Stimulated activated naive B cell treated with anti-CD40 and anti-IgM and Interleukin-4, amounts not matched to agents 10 μg/mL and 1 μg/mL and 100 μg/mL, for 72 hours (primary cell): ENCODE data around the gene SLC47A2.

ENCODE experiments used
- ATAC-seq, 2 donors: fragments of 150-1000 bp; cut with Tn5 transposase; replicated peaks; 2 replicates each; pipeline ENCODE4 v1.10.0; 2021; ENCODE audit warnings: moderate library complexity in 1 of 2
- DNase-seq: peaks from one replicate; pipeline ENCODE4 v3.0.0; 2021
- H3K27ac Mint-ChIP-seq: one replicate; pipeline ENCODE4 v1.8.0; 2022; ENCODE audit warnings: mild to moderate bottlenecking, mixed read lengths
- H3K27me3 Mint-ChIP-seq, 2 donors: one replicate each; pipeline ENCODE4 v1.8.0; 2022; ENCODE audit warnings: mixed read lengths in 2 of 2
- H3K36me3 Mint-ChIP-seq, 2 donors: one replicate each; pipeline ENCODE4 v1.8.0; 2022; ENCODE audit warnings: mixed read lengths in 2 of 2, mild to moderate bottlenecking in 1 of 2
- H3K4me1 Mint-ChIP-seq, 2 donors: one replicate each; pipeline ENCODE4 v1.8.0; 2022; ENCODE audit warnings: mixed read lengths in 2 of 2, mild to moderate bottlenecking in 1 of 2
- H3K4me3 Mint-ChIP-seq, 2 donors: one replicate each; pipeline ENCODE4 v1.8.0; 2022; ENCODE audit warnings: mild to moderate bottlenecking in 2 of 2, mixed read lengths in 2 of 2, moderate library complexity in 1 of 2
- H3K9me3 Mint-ChIP-seq, 2 donors: one replicate each; pipeline ENCODE4 v1.8.0; 2022; ENCODE audit warnings: mixed read lengths in 2 of 2, mild to moderate bottlenecking in 1 of 2

The SLC47A2 gene

DNA sequence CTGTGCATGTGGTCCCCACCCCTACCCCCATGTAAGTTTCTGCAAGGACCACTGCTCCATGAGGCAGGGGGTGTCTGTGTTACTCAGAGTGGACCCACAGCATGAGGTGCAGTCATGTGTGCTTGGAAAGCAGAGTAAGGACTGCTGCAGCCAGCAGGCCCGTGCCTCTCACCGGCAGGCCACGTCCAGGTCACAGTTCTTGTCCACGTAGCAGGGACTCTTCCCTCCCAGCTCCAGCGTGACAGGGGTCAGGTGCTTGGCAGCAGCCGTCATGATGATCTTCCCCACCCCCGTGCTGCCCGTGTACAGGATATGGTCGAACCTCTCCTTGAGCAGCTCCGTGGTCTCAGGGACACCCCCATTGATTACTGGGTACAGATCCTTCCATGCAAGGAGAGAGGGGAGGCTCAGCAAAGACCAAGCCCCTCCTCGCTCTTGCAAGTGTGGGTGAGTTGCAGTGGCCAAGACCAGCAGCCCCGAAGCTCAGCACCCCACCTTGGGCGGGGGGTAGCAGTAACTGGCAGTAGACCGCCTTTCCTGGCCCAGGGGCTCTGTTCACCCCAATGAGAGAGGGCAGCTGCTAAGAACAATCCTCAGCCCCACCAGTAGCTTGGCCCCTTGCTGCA is 25.6 kb upstream of the SLC47A2 start:
- H3K9me3 Mint-ChIP-seq, result no peaks in the 10 kb centered on the region
- H3K27ac Mint-ChIP-seq, result no peak overlapping the region
- no peaks in the 10 kb centered on the region for H3K36me3 Mint-ChIP-seq
- no peak for ATAC-seq
- H3K27me3 Mint-ChIP-seq, result peaks cover 3 to 34% of the 10 kb centered on the region in 2 donors
- no peak for DNase-seq
- no peak overlapping the region for H3K4me3 Mint-ChIP-seq
- H3K4me1 Mint-ChIP-seq, result peaks cover 6 to 16% of the 10 kb centered on the region in 2 donors

DNA sequence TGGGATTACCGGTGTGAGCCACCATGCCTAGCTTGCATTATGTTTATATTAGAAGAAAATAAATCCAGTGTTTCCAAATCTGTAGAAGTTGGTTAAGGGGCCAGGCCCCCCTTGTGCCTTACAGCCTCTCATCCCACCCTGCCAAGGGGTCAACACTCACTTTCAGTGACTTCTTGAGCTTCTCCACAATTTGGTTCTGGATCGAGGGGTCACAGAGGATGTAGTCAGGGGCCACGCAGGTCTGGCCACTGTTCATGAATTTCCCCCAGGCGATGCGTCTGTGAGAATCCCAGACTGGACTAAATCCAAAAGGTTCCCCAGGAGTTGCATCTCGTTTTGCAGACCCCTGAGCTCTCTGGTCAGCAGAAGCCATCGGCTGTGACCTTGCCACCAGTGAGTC is 24.5 kb upstream of the SLC47A2 start:
- H3K4me3 Mint-ChIP-seq, result no peak overlapping the region
- H3K36me3 Mint-ChIP-seq, result no peaks in the 10 kb centered on the region
- no peak for DNase-seq
- ATAC-seq, result no peak
- no peaks in the 10 kb centered on the region for H3K9me3 Mint-ChIP-seq
- H3K27ac Mint-ChIP-seq, result no peak overlapping the region
- peaks cover 6 to 16% of the 10 kb centered on the region in 2 donors for H3K4me1 Mint-ChIP-seq
- peaks cover 3 to 38% of the 10 kb centered on the region in 2 donors for H3K27me3 Mint-ChIP-seq

DNA sequence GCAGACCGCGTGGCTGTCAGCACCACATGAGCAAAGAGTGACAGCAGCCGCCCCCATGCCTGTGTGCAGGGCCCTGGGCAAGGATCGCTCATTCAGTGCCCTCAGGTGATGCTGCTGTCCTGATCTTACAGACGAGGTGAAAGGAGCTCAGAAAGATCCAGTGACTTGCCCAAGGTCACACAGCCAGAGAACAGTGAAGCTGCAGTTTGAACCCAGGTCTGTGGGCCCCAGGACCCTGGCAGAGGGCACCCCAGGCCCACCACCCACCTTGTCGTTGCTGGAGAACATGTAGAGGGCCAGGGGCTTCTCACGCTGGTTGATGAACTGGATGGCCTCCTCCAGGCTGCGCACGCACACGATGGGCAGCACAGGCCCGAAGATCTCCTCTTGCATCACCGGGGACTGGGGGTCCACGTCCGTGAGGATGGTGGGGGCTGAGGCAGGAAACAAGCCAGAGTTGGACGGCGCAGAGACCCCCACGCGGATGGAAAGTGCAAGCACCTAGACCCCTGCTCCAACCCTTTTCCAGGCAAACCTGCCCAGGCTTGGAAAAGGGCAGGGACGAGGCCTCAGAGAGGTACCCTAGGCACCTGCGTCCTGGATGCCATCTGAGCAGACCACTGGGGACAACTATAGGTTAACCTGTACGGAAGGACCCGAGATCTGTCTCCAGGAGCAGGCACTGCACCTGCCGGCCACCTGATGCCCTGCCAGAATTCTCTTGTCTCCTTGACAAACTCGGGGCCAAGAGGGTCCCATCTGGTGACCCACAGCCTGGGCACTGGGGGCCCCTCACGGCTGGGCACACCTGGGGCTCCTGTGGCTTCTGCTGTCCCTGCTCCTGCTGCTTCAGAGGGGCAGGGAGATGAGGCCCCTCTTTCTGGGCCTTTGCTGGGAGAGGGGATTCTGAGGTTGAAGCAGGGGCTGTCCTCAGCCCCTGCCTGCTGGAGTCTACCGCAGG is 23.1 kb upstream of the SLC47A2 start:
- no peak for DNase-seq
- H3K4me3 Mint-ChIP-seq, result no peak overlapping the region
- ATAC-seq, result no peak
- H3K27ac Mint-ChIP-seq, result no peak overlapping the region
- no peaks in the 10 kb centered on the region for H3K36me3 Mint-ChIP-seq
- H3K9me3 Mint-ChIP-seq, result no peaks in the 10 kb centered on the region
- peaks cover 3 to 33% of the 10 kb centered on the region in 2 donors for H3K27me3 Mint-ChIP-seq
- H3K4me1 Mint-ChIP-seq, result peaks cover 2 to 7% of the 10 kb centered on the region in 2 donors

DNA sequence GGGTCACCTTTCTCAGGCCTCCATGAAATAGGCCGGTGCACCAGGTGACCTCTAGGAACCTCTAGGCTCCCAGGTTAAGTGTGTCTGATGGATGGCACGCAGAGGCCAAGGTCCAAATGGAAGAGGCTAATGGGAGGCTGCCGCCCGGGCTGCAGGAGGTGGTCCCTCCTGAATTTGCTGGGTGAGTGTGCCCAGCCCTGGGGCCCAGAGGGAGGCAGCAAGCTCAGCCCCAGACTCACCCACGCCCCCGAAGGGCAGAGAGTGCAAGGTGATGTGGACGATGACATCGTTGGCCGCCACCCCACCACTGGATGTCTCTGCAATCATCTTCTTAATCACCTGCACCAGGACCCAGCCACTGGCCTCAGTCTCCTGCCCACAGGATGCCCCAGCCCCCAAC is 22.4 kb upstream of the SLC47A2 start:
- no peak for ATAC-seq
- Mint-ChIP-seq H3K4me3 (no peak overlapping the region), H3K36me3 (no peaks in the 10 kb centered on the region), H3K4me1 (no peaks in the 10 kb centered on the region), H3K9me3 (no peaks in the 10 kb centered on the region), H3K27me3 (peaks cover 0 to 25% of the 10 kb centered on the region in 2 donors), H3K27ac (no peak overlapping the region)
- DNase-seq, result no peak

DNA sequence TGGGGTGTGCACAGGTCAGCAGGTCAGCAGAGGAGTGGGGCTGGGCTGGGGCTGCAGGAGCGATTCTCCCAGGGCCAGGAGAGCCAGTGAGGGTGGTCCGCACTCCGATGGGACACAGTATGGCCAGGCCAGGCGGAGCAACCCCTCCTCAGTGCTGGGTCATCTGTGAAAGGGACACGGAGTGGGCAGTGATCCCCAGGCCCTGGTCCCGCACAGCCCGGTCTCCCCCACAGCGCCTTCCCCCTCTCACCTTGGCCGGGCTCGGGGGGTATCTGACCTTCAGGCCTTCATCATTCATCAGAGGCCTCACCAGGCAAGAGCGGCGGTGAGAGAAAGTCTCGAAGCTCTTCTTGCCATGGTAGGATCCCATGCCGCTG is 21.7 kb upstream of the SLC47A2 start:
- no peaks in the 10 kb centered on the region for H3K36me3 Mint-ChIP-seq
- peaks cover 0 to 18% of the 10 kb centered on the region in 2 donors for H3K27me3 Mint-ChIP-seq
- no peak for ATAC-seq
- H3K4me1 Mint-ChIP-seq, result no peaks in the 10 kb centered on the region
- no peaks in the 10 kb centered on the region for H3K9me3 Mint-ChIP-seq
- H3K4me3 Mint-ChIP-seq, result no peak overlapping the region
- no peak overlapping the region for H3K27ac Mint-ChIP-seq
- DNase-seq, result no peak

DNA sequence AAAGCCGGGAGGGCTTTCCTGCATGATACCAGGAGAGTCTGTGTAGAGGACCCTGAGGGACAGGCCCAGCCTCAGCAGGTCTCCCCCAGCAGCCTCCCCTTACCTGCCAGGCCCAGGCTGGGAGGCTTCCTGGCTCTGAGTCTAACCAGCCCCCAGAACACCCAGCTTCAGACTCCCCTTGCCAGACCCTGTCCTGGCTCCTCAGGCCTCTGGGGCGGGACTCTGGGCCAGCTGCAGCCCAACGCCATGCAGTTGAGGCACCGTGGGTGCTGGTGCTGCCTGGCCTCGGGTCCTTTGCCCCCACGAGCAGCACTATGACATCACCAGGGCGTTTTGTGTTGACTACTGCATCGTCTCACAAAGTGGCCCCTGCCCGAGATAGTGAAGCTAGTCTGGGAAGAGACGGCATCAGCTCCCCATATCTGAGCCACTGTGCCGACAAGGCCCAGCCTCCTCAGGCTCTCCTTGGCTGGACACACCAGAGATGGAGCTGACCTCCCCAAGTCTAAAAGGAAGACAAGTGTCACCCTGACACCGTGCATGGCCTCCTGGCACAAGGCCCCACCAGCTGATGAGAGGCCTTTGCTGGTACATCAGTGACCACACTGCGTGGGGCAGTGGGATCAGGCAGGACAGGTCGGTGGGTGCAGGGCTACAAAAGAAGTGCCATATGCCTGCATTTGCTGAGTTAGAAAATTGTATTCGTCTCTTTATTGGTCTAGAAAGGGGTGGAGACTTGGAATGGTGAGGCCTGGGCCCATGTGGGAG is 21.1 kb upstream of the SLC47A2 start:
- ATAC-seq (peak in 1 of 2 donors; percentile 7), DNase-seq (no peak)
- Mint-ChIP-seq H3K4me3 (no peak overlapping the region), H3K9me3 (no peaks in the 10 kb centered on the region), H3K36me3 (no peaks in the 10 kb centered on the region), H3K4me1 (no peaks in the 10 kb centered on the region), H3K27ac (no peak overlapping the region), H3K27me3 (peaks cover 0 to 18% of the 10 kb centered on the region in 2 donors)

DNA sequence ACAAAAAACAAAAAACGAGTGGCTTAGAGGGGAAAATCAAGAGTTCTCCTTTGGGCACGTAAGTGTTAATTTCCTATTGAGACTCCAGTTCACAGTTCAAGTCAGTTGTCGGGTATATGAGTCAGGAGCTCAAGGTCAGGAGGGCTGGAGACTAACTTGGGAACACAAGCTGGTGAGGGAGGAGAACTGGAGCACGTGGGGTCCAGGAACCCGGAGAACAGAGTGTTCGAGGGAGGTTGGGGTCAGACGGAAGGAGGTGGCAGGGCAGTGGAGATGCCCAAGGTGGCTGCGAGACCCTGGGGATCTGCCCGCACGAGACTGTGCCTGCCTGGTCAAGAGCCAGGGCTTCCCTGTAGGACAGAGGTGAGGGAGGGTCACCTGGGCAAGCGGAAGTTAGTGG is 19.7 kb upstream of the SLC47A2 start:
- Mint-ChIP-seq H3K27me3 (peaks cover 3 to 17% of the 10 kb centered on the region in 2 donors), H3K4me1 (no peaks in the 10 kb centered on the region), H3K36me3 (no peaks in the 10 kb centered on the region), H3K27ac (no peak overlapping the region), H3K9me3 (no peaks in the 10 kb centered on the region), H3K4me3 (no peak overlapping the region)
- no peak for ATAC-seq
- no peak for DNase-seq

DNA sequence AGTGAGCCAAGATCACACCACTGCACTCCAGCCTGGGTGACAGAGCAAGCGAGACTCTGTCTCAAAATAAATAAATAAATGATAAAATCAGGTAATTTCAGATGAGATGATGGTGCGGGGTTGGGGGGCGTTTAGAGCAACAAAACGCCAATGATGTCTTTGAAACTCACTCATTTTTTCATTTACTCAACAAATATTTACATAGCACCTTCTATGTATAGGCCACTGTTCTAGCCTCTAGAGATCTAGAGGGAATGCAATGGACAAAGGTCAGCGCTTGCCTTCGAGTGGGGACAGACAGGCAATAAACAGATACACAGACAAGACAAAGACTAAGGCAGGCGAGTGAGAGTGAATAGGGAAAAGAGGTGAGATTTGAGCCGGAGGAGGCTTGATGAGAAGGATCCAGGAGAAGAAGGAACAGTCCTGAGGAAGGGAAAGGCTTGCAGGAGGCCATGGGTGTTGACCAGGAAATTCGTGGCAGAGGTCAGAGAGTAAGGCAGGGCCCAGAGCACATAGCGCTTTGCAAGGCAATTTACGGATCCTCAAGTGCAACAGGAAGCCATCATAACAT is 17.7 kb upstream of the SLC47A2 start:
- no peak overlapping the region for H3K4me3 Mint-ChIP-seq
- ATAC-seq (no peak), DNase-seq (no peak)
- peaks cover 3 to 28% of the 10 kb centered on the region in 2 donors for H3K27me3 Mint-ChIP-seq
- H3K27ac Mint-ChIP-seq, result no peak overlapping the region
- H3K36me3 Mint-ChIP-seq, result no peaks in the 10 kb centered on the region
- H3K4me1 Mint-ChIP-seq, result no peaks in the 10 kb centered on the region
- H3K9me3 Mint-ChIP-seq, result no peaks in the 10 kb centered on the region

DNA sequence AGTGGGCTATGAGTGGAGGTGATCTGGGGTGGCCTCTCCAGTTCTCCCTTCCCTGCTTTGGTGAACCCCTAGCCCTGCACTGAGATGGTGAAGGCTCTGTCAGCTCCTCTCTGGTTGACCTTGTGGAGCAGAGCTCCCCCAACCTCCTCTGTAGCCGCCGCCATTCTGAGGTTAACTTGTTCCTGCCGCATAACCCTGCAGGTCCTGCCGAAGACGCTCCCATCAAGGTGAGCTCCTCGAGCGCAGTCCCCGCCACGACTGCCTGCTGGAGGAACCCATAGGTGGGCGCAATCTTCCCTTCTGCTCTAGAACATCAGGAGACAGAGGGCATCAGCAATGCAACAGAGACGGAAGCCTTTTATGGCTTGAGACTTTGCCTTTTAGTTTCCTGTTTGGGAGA is 15.2 kb upstream of the SLC47A2 start:
- ATAC-seq (no peak), DNase-seq (no peak)
- Mint-ChIP-seq H3K27ac (no peak overlapping the region), H3K36me3 (no peaks in the 10 kb centered on the region), H3K4me3 (no peak overlapping the region), H3K4me1 (no peaks in the 10 kb centered on the region), H3K27me3 (peaks cover 3 to 28% of the 10 kb centered on the region in 2 donors), H3K9me3 (no peaks in the 10 kb centered on the region)

DNA sequence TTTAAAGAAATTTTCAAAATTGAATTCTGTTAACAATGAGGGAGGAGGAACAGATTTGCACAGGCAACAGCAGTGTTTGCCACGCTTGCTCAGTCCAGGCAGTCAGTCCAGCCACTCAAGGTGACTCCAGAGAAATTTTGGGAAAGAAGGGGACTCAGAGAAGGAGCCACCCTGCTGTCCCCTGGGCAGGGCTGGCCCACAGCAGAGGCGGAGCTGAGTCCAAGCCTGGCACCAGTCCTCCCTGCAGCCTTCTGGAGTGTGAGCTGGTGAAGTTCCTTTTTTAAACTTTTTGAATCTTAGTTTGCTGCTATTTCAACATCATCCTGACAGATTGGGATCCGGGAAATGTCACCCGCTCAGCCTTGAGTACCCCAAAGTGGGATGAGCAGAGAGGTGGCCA is 14.5 kb upstream of the SLC47A2 start:
- no peak overlapping the region for H3K4me3 Mint-ChIP-seq
- H3K27ac Mint-ChIP-seq, result no peak overlapping the region
- H3K36me3 Mint-ChIP-seq, result no peaks in the 10 kb centered on the region
- DNase-seq (no peak), ATAC-seq (no peak)
- no peaks in the 10 kb centered on the region for H3K9me3 Mint-ChIP-seq
- H3K27me3 Mint-ChIP-seq, result peaks cover 3 to 24% of the 10 kb centered on the region in 2 donors
- no peaks in the 10 kb centered on the region for H3K4me1 Mint-ChIP-seq

DNA sequence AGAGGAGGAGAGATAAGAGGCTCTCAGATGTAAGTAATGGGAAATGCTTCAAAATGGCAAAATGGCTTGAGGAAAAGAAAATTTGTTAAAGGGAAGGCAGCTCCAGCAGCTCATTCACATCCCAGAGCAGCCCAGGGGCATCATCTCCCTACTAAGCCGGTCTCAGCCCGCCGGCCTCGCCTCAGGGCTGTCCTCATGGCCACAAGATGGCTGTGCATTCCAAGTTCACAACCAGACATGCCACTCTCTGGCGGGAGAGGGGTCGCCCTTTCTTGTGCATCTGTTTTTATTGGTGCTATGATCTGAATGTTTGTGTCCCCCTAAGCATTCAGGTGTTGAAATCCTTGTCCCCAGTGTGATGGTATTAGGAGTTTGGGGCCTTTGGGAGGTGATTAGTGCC is 13.5 kb upstream of the SLC47A2 start:
- Mint-ChIP-seq H3K4me3 (no peak overlapping the region), H3K27ac (no peak overlapping the region), H3K27me3 (peaks cover 12 to 22% of the 10 kb centered on the region in 2 donors), H3K36me3 (no peaks in the 10 kb centered on the region), H3K4me1 (peaks cover 0 to 5% of the 10 kb centered on the region in 2 donors), H3K9me3 (no peaks in the 10 kb centered on the region)
- DNase-seq, result no peak
- ATAC-seq, result no peak

DNA sequence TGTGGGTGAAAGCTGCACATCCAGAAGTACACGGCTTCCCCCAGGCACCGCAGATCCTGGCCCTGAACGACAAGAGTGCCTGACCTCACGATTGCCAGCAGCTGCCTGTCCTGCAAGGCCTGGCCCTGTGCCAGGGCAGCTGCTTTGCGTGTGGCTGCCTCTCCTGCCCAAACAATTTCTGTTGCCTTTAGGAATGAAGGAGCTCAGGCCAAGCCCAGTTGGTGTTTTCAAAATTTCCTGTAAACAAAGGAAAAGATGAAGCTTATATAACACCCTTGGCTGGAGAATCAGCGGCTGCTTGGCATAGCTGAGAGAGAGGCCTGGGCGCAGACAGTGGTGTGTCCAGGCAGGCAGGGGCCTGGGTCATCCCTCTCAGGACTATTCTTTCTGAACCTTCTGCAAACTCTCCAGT is 11.7 kb upstream of the SLC47A2 start:
- Mint-ChIP-seq H3K4me3 (no peak overlapping the region), H3K9me3 (no peaks in the 10 kb centered on the region), H3K27me3 (peaks cover 12 to 22% of the 10 kb centered on the region in 2 donors), H3K4me1 (peaks cover 6 to 11% of the 10 kb centered on the region in 2 donors), H3K36me3 (no peaks in the 10 kb centered on the region), H3K27ac (no peak overlapping the region)
- ATAC-seq (no peak), DNase-seq (no peak)

DNA sequence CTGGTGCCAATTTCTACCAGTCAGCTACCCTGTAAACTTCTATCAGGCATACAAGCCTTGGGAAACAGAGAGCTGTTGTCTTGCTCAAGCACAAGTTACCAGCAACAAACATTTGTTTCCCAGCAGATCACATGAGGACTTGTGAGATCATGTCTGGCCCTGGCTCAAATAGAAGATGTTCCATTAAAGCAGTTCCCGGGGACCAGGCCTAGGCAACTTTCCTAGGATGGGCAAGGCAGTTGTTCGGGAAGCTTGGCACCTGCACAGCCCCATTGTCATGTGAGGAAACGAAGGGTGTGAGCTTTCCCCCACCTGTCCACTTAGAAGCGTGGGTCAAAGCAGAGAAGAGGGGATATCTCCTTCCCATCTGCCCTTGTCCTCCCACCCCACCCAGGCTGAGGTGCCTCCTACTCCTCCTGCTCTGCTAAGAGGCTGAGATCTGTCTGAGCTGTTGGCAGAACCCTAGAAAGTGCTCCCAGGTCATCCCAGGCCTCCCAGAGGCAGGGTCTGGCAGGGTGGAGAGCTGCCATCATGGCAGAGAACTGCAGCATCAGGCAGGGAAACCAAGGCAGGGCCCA is 11.2 kb upstream of the SLC47A2 start:
- ATAC-seq (no peak), DNase-seq (no peak)
- no peaks in the 10 kb centered on the region for H3K36me3 Mint-ChIP-seq
- peaks cover 6 to 11% of the 10 kb centered on the region in 2 donors for H3K4me1 Mint-ChIP-seq
- no peak overlapping the region for H3K4me3 Mint-ChIP-seq
- no peaks in the 10 kb centered on the region for H3K9me3 Mint-ChIP-seq
- no peak overlapping the region for H3K27ac Mint-ChIP-seq
- peaks cover 12 to 18% of the 10 kb centered on the region in 2 donors for H3K27me3 Mint-ChIP-seq
